Endothelial cell (in vitro differentiated cells): ENCODE measurements around the gene STIM2. TPM values are rescaled to one million over a fixed set of nuclear protein-coding genes. Genes with fewer than 3 reads are reported as not detected.

Source experiments
- DNase-seq: peaks from one replicate; pipeline ENCODE4 v3.0.0; 2021; ENCODE audit warnings: low spot score
- H3K27ac Mint-ChIP-seq: one replicate; pipeline ENCODE4 v1.8.0; 2021; ENCODE audit warnings: mixed read lengths, inconsistent platforms; ENCODE audit not compliant: unreplicated experiment
- H3K27me3 Mint-ChIP-seq: one replicate; pipeline ENCODE4 v1.8.0; 2021; ENCODE audit warnings: mild to moderate bottlenecking, moderate library complexity, mixed read lengths, inconsistent platforms; ENCODE audit not compliant: unreplicated experiment
- H3K36me3 Mint-ChIP-seq: one replicate; pipeline ENCODE4 v1.8.0; 2021; ENCODE audit warnings: mild to moderate bottlenecking, low read depth, mixed read lengths, inconsistent platforms; ENCODE audit not compliant: unreplicated experiment
- H3K4me1 Mint-ChIP-seq: one replicate; pipeline ENCODE4 v1.8.0; 2021; ENCODE audit warnings: mild to moderate bottlenecking, mixed read lengths, inconsistent platforms; ENCODE audit not compliant: unreplicated experiment
- H3K4me3 Mint-ChIP-seq: one replicate; pipeline ENCODE4 v1.8.0; 2021; ENCODE audit warnings: mild to moderate bottlenecking, mixed read lengths, inconsistent platforms; ENCODE audit not compliant: unreplicated experiment
- H3K9me3 Mint-ChIP-seq: one replicate; pipeline ENCODE4 v1.8.0; 2021; ENCODE audit warnings: mixed read lengths, inconsistent platforms; ENCODE audit not compliant: unreplicated experiment
- CTCF ChIP-seq: fragments of 200-600 bp; sonication (generic); IDR thresholded peaks from one replicate; pipeline ENCODE4 v1.5.0; 2021; ENCODE audit warnings: antibody characterized with exemption; ENCODE audit not compliant: unreplicated experiment
- total RNA-seq: library from RNA; stranded (reverse); fragmentation: NEBNext Ultra II Directional; extraction: Animal tissue kit (Norgen Biotek cat#: 25700); gene quantifications from one replicate; pipeline ENCODE4 v1.2.1, GENCODE V29; 2021; ENCODE audit not compliant: unreplicated experiment

STIM2 gene
- total RNA-seq, 1 donor from 2014 or later: 65.7 TPM

- Mint-ChIP-seq H3K27me3 (peaks cover 2% of the 10 kb centered on the region), H3K36me3 (no peaks in the 10 kb centered on the region), H3K9me3 (no peaks in the 10 kb centered on the region), H3K4me1 (peaks cover 3% of the 10 kb centered on the region), H3K27ac (no peak overlapping the region), H3K4me3 (no peak overlapping the region)
- DNase-seq: no peak
- no peak for TF ChIP-seq CTCF
Measured at GRCh38 chr4:27049239-27049829, 188.7 kb downstream of the STIM2 start.

DNA sequence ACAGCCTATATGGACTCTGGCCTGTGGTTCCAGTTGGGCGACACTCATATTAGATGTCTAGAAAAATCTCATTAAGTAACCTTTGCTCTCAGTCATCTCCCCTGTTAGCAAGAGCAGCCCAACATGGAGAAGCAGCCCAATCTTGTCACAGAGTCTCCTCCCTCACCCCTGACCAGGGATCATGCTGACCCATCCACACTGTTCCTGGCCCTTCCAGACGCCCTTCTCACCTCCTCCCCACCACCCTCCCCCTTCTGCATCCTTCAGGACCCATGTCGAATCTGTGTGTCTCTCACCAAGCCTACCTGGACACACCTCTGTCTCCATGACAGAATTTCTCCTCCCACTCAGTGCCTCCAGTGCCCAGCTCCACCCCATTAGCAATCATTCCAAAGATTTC is 190.1 kb downstream of the STIM2 start:
- no peak overlapping the region for H3K4me3 Mint-ChIP-seq
- no peaks in the 10 kb centered on the region for H3K9me3 Mint-ChIP-seq
- peaks cover 3% of the 10 kb centered on the region for H3K4me1 Mint-ChIP-seq
- H3K36me3 Mint-ChIP-seq: no peaks in the 10 kb centered on the region
- H3K27ac Mint-ChIP-seq: no peak overlapping the region
- DNase-seq: no peak
- no peak for TF ChIP-seq CTCF
- H3K27me3 Mint-ChIP-seq: peaks cover 2% of the 10 kb centered on the region

DNA sequence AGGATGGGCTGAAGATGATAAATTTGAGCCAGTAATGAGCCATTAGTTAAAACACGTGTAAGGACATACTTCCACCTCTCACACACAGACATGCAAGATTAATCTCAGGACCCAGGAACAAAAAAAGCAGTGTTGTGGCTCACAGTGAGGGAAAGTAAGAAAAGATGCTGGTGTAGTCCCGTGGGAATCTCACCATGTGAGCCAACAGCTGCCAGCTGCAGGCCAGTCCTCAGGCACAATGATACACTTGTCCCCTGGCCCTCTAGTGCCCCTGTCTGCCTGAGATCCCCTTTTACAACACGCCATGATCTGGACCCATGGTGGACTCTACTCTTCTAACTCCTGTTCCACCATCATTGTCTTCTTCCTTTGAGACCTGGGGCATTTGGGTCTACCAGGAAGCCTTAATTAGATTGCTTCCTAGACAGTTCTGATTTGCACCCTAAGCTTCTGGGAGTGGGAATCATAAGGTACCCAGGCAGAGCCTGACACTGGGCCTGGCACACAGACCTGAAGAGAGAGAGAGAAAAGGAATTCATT is 194.7 kb downstream of the STIM2 start:
- Mint-ChIP-seq H3K27me3 (peaks cover 2% of the 10 kb centered on the region), H3K9me3 (no peaks in the 10 kb centered on the region), H3K27ac (no peak overlapping the region), H3K36me3 (no peaks in the 10 kb centered on the region), H3K4me1 (peaks cover 3% of the 10 kb centered on the region), H3K4me3 (no peak overlapping the region)
- DNase-seq: no peak
- no peak for TF ChIP-seq CTCF

- no peak overlapping the region for H3K27ac Mint-ChIP-seq
- no peaks in the 10 kb centered on the region for H3K27me3 Mint-ChIP-seq
- no peaks in the 10 kb centered on the region for H3K36me3 Mint-ChIP-seq
- no peaks in the 10 kb centered on the region for H3K9me3 Mint-ChIP-seq
- no peak for DNase-seq
- TF ChIP-seq CTCF: no peak
- no peak overlapping the region for H3K4me3 Mint-ChIP-seq
- peaks cover 3% of the 10 kb centered on the region for H3K4me1 Mint-ChIP-seq
Measured at GRCh38 chr4:27056281-27056680, 195.6 kb downstream of the STIM2 start.

- Mint-ChIP-seq H3K27me3 (peaks cover 2% of the 10 kb centered on the region), H3K9me3 (no peaks in the 10 kb centered on the region), H3K4me3 (no peak overlapping the region), H3K36me3 (no peaks in the 10 kb centered on the region), H3K4me1 (peaks cover 3% of the 10 kb centered on the region), H3K27ac (no peak overlapping the region)
- no peak for DNase-seq
- TF ChIP-seq CTCF: no peak
Measured at GRCh38 chr4:27057053-27057452, 196.4 kb downstream of the STIM2 start.
